AG09309 (cell line): ENCODE data around the gene CLCN3.
"Not testable (repeated sequence)": the region's sequence is repeated elsewhere in the genome, so short reads cannot be mapped to it uniquely, and the experiment has no call there.

Source experiments
- DNase-seq: peaks from one replicate; pipeline ENCODE4 v3.0.0-alpha.2; 2010; ENCODE audit warnings: low read depth
- H3K4me3 ChIP-seq: 2 replicates; pipeline ENCODE4 v1.5.1; 2011; ENCODE audit warnings: mild to moderate bottlenecking, low read depth, low read length, moderate library complexity; ENCODE audit not compliant: control insufficient read depth
- TF ChIP-seq, protein P1 (sequence below): IDR thresholded peaks from 2 replicates; pipeline ENCODE4 v1.5.1; 2011; ENCODE audit warnings: mild to moderate bottlenecking, low read depth, low read length, inconsistent platforms; ENCODE audit not compliant: insufficient read depth, control insufficient read depth; ENCODE audit errors: missing control alignments

CLCN3 gene

DNA sequence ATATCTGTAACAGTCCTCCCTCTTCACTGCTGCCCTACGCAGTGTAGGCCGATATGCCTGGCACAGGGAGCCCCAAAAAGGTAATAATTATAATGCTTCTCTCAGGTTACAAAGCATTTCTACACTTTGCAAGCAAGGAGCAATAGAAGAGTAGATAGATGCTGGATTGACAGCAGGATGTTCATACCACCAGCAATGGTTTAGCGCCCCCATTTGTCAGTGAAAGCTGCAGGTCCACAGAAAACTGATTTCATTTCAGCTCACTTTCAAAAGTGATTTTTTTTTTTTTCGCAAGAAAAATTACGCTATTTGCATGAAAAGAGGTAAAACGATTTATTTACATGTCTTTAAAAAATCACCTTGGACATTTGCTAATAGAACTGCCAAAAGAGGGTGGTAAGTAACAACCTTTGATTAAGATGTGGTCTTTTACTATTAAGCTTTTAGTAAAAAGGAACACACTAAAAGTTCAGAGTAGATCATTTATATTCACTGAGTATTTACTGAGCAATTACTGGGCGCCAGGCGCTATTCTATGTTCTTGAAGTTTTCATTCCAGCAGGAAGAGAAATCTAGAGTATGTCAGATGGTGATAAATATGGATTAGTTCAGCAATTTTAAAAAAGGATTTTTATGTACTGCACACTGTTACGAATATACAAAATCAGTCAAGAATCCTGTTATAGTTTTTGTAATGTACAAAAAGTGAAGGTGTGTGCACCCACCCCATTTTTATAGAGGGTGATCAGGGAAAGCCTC, 103.0 kb downstream of the CLCN3 start:
- DNase-seq, result no peak
- no peak overlapping the region for H3K4me3 ChIP-seq
- TF ChIP-seq, protein P1, sequence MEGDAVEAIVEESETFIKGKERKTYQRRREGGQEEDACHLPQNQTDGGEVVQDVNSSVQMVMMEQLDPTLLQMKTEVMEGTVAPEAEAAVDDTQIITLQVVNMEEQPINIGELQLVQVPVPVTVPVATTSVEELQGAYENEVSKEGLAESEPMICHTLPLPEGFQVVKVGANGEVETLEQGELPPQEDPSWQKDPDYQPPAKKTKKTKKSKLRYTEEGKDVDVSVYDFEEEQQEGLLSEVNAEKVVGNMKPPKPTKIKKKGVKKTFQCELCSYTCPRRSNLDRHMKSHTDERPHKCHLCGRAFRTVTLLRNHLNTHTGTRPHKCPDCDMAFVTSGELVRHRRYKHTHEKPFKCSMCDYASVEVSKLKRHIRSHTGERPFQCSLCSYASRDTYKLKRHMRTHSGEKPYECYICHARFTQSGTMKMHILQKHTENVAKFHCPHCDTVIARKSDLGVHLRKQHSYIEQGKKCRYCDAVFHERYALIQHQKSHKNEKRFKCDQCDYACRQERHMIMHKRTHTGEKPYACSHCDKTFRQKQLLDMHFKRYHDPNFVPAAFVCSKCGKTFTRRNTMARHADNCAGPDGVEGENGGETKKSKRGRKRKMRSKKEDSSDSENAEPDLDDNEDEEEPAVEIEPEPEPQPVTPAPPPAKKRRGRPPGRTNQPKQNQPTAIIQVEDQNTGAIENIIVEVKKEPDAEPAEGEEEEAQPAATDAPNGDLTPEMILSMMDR, result peak; percentile 17

DNA sequence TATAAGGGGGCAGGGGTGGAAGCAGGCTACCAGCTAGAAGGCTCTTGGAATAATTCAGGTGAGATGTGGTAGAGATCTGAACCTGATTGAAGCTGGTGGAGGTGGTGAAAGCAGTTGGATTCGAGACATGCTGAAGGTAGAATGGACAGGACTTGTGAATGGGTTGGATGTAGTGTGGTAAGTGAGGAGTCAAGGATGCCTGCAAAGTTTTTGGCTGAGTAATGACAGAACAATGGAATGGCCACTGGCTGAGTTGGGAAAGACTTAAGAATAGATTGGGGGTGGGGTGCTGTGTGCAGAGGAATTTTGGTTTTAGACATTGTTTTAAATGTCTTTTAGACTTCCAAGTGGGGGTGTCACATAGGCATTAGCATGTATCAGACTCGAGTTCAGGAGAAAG, 103.9 kb downstream of the CLCN3 start:
- no peak overlapping the region for H3K4me3 ChIP-seq
- DNase-seq, result no peak
- TF ChIP-seq, protein P1, result no peak

DNA sequence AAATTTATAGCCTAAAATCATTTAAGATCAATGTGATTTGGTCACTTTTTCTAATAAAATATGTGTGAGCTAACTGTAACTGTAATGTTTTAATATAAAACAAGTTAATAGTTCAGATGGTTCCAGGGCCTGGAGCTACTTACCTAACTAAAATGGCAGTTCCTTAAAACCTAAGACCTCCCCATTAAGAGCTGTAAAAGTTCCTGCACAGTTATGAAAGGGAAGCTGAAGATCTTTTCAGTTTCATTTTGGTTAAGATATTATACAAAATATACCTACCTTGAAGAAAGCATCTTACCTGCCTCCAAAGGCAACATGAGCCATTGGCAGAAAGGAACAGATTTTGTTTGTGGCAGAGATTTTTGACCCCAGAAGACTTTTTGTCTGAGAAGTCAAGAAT, 107.2 kb downstream of the CLCN3 start:
- TF ChIP-seq, protein P1, result no peak
- no peak for DNase-seq
- H3K4me3 ChIP-seq, result no peak overlapping the region

DNA sequence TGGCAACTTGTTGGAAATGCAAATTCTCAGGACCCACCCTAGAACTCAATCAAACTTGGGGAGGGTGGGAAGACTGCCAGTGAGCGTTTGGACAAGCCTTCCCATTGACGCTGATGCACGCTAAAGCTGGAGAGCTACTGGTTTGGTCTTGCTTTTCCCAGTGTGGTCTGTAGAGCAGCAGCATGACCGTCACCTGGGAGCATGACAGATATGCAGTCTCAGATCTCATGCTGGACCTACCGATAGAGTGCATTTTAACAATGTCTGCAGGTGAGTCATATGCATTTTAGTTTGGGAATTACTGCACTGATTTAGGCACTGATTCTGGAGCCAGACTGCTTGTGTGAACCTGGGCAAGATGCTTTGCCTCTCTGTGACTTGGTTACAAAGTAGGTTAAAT, 110.2 kb downstream of the CLCN3 start:
- no peak overlapping the region for H3K4me3 ChIP-seq
- DNase-seq, result no peak
- TF ChIP-seq, protein P1, result no peak

DNA sequence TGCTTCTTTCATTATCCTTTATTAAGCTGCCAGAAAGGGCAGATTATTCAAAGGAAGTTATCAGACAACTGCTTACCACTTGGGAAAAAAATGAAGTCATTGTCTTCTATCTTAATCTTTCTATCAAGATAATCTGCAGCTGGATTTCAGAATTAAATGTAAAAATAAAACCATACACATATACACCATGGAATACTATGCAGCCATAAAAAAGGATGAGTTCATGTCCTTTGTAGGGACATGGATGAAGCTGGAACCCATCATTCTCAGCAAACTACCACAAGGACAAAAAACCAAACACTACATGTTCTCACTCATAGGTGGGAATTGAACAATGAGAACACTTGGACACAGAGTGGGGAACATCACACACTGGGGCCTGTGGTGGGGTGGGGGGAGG, 118.2 kb downstream of the CLCN3 start:
- not testable (repeated sequence) for DNase-seq, H3K4me3 ChIP-seq

DNA sequence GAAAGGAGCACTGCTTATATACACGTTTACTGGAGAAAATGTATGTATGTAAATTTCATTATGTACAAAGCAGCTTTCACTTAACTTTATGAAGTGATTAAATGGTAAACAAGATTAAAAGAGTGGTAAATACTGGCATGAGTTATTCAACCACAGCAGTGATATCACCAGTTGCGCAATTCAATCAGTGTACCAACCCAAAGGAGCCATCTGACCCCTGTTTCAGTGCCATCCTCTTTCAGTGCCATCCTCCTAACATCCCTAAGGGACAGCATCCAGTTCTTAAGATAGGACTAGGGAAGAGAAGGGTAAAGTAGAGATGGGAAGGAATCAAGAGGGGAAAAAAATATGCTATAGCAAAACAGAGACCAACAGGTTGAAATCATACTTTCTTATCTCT, 121.2 kb downstream of the CLCN3 start:
- TF ChIP-seq, protein P1, result no peak
- no peak for DNase-seq
- H3K4me3 ChIP-seq, result no peak overlapping the region

DNA sequence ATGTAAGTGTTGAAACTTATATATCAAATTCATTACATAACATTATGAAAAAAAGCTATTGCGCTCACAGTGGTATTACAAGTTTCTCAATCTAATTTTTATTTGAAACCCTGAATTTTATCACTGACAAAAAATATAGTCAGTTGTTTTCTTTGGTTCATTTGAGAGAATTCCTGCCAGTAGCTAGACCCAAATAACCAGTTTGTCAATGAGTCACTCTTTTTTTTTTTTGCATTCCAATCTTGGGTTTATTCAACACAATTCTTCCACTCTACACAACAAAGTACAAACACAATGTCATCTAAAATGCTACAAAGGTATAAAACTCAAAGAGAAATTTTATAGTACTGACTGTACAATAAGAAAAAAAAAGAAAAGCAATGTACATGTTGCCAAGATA, 124.2 kb downstream of the CLCN3 start:
- no peak overlapping the region for H3K4me3 ChIP-seq
- DNase-seq, result no peak
- TF ChIP-seq, protein P1, result no peak
